IMR-90 (cell line): ENCODE data around the gene ESPL1. TPM values are rescaled to one million over a fixed set of nuclear protein-coding genes. Genes with fewer than 3 reads are reported as not detected.
A peak's percentile ranks its signal among the peaks of the same experiment; 100 is the strongest.

Experiments used
- ATAC-seq: fragments of 200-7000 bp; cut with Tn5 transposase; 2 replicates; pipeline ENCODE4 v1.9.1; 2020; ENCODE audit warnings: low read depth, mild to moderate bottlenecking, moderate library complexity
- BruUV-seq: library from RNA; stranded (reverse); fragments of 400-500 nt; replicated peaks from 2 replicates; lab custom pipeline; 2021; lab: Mats Ljungman, UMichigan
- CTCF ChIA-PET: fragments of 300-600 bp; formaldehyde crosslinking; extraction: SDS; loops from one replicate; lab custom pipeline; 2021; ENCODE audit warnings: antibody characterized with exemption; lab: Yijun Ruan, JAX
- POLR2A ChIA-PET: fragments of 300-600 bp; sonication (Branson Sonifier 250); formaldehyde crosslinking; loops from one replicate; lab custom pipeline; 2022; ENCODE audit warnings: antibody characterized with exemption; ENCODE audit not compliant: unreplicated experiment; lab: Charles Lee
- DNase-seq: peaks from one replicate; pipeline ENCODE4 v3.0.0; 2013
- H2AFZ ChIP-seq: replicated peaks from 2 replicates; pipeline ENCODE3; 2013; ENCODE audit warnings: low read length, mild to moderate bottlenecking; ENCODE audit not compliant: poor library complexity
- H2AK5ac ChIP-seq: 2 replicates; pipeline ENCODE4 v1.6.1; 2013; ENCODE audit warnings: low read depth, low read length, inconsistent platforms
- H2AK9ac ChIP-seq: replicated peaks from 2 replicates; pipeline ENCODE3; 2013; ENCODE audit warnings: mild to moderate bottlenecking, low read depth, low read length, moderate library complexity; ENCODE audit not compliant: poor library complexity
- H2BK120ac ChIP-seq: 2 replicates; pipeline ENCODE4 v1.6.1; 2013; ENCODE audit warnings: low read depth, low read length, inconsistent platforms
- H2BK15ac ChIP-seq: 3 replicates; pipeline ENCODE4 v1.6.1; 2013; ENCODE audit warnings: low read depth, low read length, inconsistent platforms
- H2BK20ac ChIP-seq: 2 replicates; pipeline ENCODE4 v1.6.1; 2013; ENCODE audit warnings: low read depth, mild to moderate bottlenecking, inconsistent platforms, low read length, moderate library complexity
- H2BK5ac ChIP-seq: 2 replicates; pipeline ENCODE4 v1.6.1; 2013; ENCODE audit warnings: mild to moderate bottlenecking, low read depth, low read length, inconsistent platforms; ENCODE audit not compliant: poor library complexity, severe bottlenecking
- H3K14ac ChIP-seq: replicated peaks from 2 replicates; pipeline ENCODE4 v1.6.1; 2013; ENCODE audit warnings: low read depth, low read length, inconsistent platforms
- H3K18ac ChIP-seq: 2 replicates; pipeline ENCODE4 v1.6.1; 2013; ENCODE audit warnings: low read depth, low read length, control low read depth
- H3K23ac ChIP-seq: 2 replicates; pipeline ENCODE4 v1.6.1; 2013; ENCODE audit warnings: low read depth, low read length, inconsistent platforms
- H3K27ac ChIP-seq: 2 replicates; pipeline ENCODE4 v1.5.1; 2013; ENCODE audit warnings: mild to moderate bottlenecking, control low read depth, low read length; ENCODE audit not compliant: insufficient read depth
- H3K27me3 ChIP-seq: 2 replicates; pipeline ENCODE4 v1.6.1; 2013; ENCODE audit warnings: low read length; ENCODE audit not compliant: control insufficient read depth, insufficient read depth
- H3K36me3 ChIP-seq: 2 replicates; pipeline ENCODE4 v1.6.1; 2013; ENCODE audit warnings: low read length, mixed read lengths; ENCODE audit not compliant: control insufficient read depth, insufficient read depth
- H3K4ac ChIP-seq: 2 replicates; pipeline ENCODE4 v1.6.1; 2013; ENCODE audit warnings: low read depth, low read length, inconsistent platforms
- H3K4me1 ChIP-seq: 2 replicates; pipeline ENCODE4 v1.6.1; 2013; ENCODE audit warnings: low read length, mixed read lengths; ENCODE audit not compliant: control insufficient read depth, insufficient read depth
- H3K4me2 ChIP-seq: 2 replicates; pipeline ENCODE4 v1.6.1; 2013; ENCODE audit warnings: low read depth, mild to moderate bottlenecking, control low read depth, low read length, moderate library complexity
- H3K4me3 ChIP-seq: 2 replicates; pipeline ENCODE4 v1.5.1; 2013; ENCODE audit warnings: low read depth, mild to moderate bottlenecking, control low read depth, low read length, moderate library complexity; ENCODE audit not compliant: insufficient read depth
- H3K56ac ChIP-seq: 2 replicates; pipeline ENCODE4 v1.6.1; 2013; ENCODE audit warnings: low read length, inconsistent platforms; ENCODE audit not compliant: insufficient read depth; ENCODE audit errors: extremely low read depth
- H3K79me1 ChIP-seq, 2 experiments: 2 replicates each; pipeline ENCODE4 v1.6.1; 2013; ENCODE audit warnings: low read length in 2 of 2, inconsistent platforms in 1 of 2, low read depth in 1 of 2
- H3K9ac ChIP-seq: 2 replicates; pipeline ENCODE4 v1.6.1; 2013; ENCODE audit warnings: low read depth, low read length, control low read depth
- H3K9me1 ChIP-seq: 2 replicates; pipeline ENCODE4 v1.6.1; 2013; ENCODE audit warnings: low read length, inconsistent platforms; ENCODE audit not compliant: insufficient read depth
- H3K9me3 ChIP-seq: 2 replicates; pipeline ENCODE4 v1.6.1; 2013; ENCODE audit warnings: low read length; ENCODE audit not compliant: control insufficient read depth, insufficient read depth
- H4K20me1 ChIP-seq: 2 replicates; pipeline ENCODE4 v1.6.1; 2013; ENCODE audit warnings: low read length, inconsistent platforms; ENCODE audit not compliant: insufficient read depth
- H4K5ac ChIP-seq: 2 replicates; pipeline ENCODE4 v1.6.1; 2013; ENCODE audit warnings: mild to moderate bottlenecking, low read depth, low read length, control low read depth
- H4K8ac ChIP-seq, 2 experiments: 2 replicates each; pipeline ENCODE4 v1.6.1; 2013; ENCODE audit warnings: low read depth in 2 of 2, low read length in 2 of 2, control low read depth in 1 of 2, inconsistent platforms in 1 of 2
- H4K91ac ChIP-seq: 2 replicates; pipeline ENCODE4 v1.6.1; 2013; ENCODE audit warnings: low read depth, low read length, inconsistent platforms; ENCODE audit not compliant: insufficient read depth
- BHLHE40 ChIP-seq: fragments of 150-350 bp; IDR thresholded peaks from 2 replicates; pipeline ENCODE4 v1.6.1; 2016; ENCODE audit warnings: mild to moderate bottlenecking, low read depth, low read length
- CHD1 ChIP-seq: IDR thresholded peaks from 2 replicates; pipeline ENCODE4 v1.6.1; 2012; ENCODE audit warnings: low read depth, low read length, improper control_type of control experiment
- MAFK ChIP-seq: IDR thresholded peaks from 2 replicates; pipeline ENCODE4 v1.6.1; 2012; ENCODE audit warnings: low read depth, low read length, improper control_type of control experiment
- MAZ ChIP-seq: IDR thresholded peaks from 2 replicates; pipeline ENCODE4 v1.6.1; 2012; ENCODE audit warnings: low read depth, mild to moderate bottlenecking, low read length, improper control_type of control experiment, moderate library complexity, borderline replicate concordance
- MXI1 ChIP-seq: IDR thresholded peaks from 2 replicates; pipeline ENCODE4 v1.6.1; 2012; ENCODE audit warnings: low read depth, mild to moderate bottlenecking, low read length, moderate library complexity, borderline replicate concordance
- NFE2L2 ChIP-seq: fragments of 150-350 bp; IDR thresholded peaks from 2 replicates; pipeline ENCODE4 v1.6.1; 2016; ENCODE audit warnings: low read depth, mild to moderate bottlenecking, low read length
- POLR2A ChIP-seq: IDR thresholded peaks from 2 replicates; pipeline ENCODE4 v1.6.1; 2012; ENCODE audit warnings: mild to moderate bottlenecking, low read depth, low read length
- RAD21 ChIP-seq: IDR thresholded peaks from 2 replicates; pipeline ENCODE4 v1.6.1; 2012; ENCODE audit warnings: low read length, improper control_type of control experiment
- RCOR1 ChIP-seq: IDR thresholded peaks from 2 replicates; pipeline ENCODE4 v1.6.1; 2012; ENCODE audit warnings: mild to moderate bottlenecking, low read length, improper control_type of control experiment; ENCODE audit not compliant: insufficient replicate concordance
- RFX5 ChIP-seq: IDR thresholded peaks from 2 replicates; pipeline ENCODE4 v1.8.0; 2012; ENCODE audit warnings: low read depth, mild to moderate bottlenecking, low read length, moderate library complexity
- USF2 ChIP-seq: fragments of 150-350 bp; IDR thresholded peaks from 2 replicates; pipeline ENCODE4 v1.6.1; 2017; ENCODE audit warnings: mild to moderate bottlenecking, antibody characterized with exemption, low read length, low read depth
- WGBS, 2 experiments: methylation state at CpG; one replicate each; pipeline versions ENCODE4 v1.1.5 to v1.1.7; 2013; ENCODE audit warnings: missing lambda C conversion rate in 2 of 2; ENCODE audit not compliant: insufficient read length in 1 of 2; ENCODE audit errors: extremely low coverage in 2 of 2; 5-methylcytosine and 5-hydroxymethylcytosine counted together
- dilution Hi-C: fragments of 300-500 bp; cut with HindIII; formaldehyde crosslinking; loops from one replicate; pipeline ENCODE4 v1.14.3; 2018; ENCODE audit warnings: low sequenced_read_pairs; ENCODE audit not compliant: unreplicated experiment
- in situ Hi-C: fragments of 300-500 bp; cut with MboI; formaldehyde crosslinking; loops from 3 replicates; pipeline ENCODE4 v1.14.3; 2019; ENCODE audit warnings: low sequenced_read_pairs, inconsistent platforms, mixed read lengths
- intact Hi-C: fragments of 100-400 bp; cut with micrococcal nuclease; formaldehyde crosslinking; loops from 2 replicates; pipeline ENCODE4 v1.10.0; 2022
- polyA plus RNA-seq, 3 experiments: library from polyadenylated mRNA; depleted of rRNA; stranded (reverse); fragments of >200 nt; gene quantifications; 2 replicates each; pipeline ENCODE4 v1.2.3, GENCODE V29; 2012; ENCODE audit warnings: low replicate concordance in 1 of 3
- total RNA-seq: library from RNA; depleted of rRNA; stranded (reverse); fragments of >200 nt; gene quantifications from 2 replicates; pipeline ENCODE4 v1.2.3, GENCODE V29; 2012
- TF ChIP-seq, protein P1 (sequence below): fragments of 150-350 bp; IDR thresholded peaks from 2 replicates; pipeline ENCODE4 v1.6.1; 2016; ENCODE audit warnings: low read depth, mild to moderate bottlenecking, low read length, moderate library complexity, borderline replicate concordance

The ESPL1 gene
- total and polyA plus RNA-seq, 2 of the 4 experiments (the other 2 are of a cell fraction): 6.5 to 9.2 TPM

DNA sequence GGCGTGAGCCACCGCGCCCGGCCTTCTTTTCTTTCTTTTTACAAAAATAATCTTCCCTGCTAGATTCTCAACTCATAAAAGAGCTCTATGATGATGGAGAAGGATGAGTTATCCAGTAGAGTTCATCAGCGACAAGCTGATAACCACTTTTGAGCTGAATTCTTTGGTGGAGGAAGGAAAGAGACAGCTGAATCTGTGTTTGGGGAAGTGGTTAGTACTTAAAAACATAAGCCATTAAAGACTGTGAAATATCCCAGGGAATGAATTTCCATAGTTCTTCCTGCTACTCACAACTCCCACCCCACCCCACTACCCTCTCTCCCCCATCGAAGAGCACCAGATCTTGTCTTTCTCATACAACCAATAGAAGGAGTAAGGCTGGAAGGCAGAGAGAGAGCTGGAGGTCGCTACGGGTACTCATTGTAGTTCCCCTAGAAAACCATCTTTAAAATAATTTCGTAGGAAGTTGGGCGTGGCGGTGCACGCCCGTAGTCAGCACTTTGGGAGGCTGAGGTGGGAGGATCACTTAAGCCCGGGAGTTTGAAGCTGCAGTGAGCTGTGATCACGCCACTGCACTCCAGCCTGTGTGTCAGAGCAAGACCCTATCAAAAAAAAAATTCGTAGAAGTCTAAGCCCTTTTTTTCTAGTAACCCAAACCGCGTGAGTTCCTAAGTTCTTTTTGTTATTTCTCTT, 647 bp upstream of the ESPL1 start (continued):
- TF ChIP-seq RCOR1: no peak
- TF ChIP-seq RAD21: no peak

GRCh38 chr12:53268630-53269562, 797 bp downstream of the ESPL1 start:
- Histone ChIP-seq H3K9ac (peak overlapping the region; percentile 64), H3K14ac (peak overlapping the region; percentile 81), H3K56ac (peak overlapping the region; percentile 69), H3K9me3 (no peaks in the 10 kb centered on the region), H3K36me3 (0 out of 2 replicates have a peak, but pooled peaks cover 2% of the 10 kb centered on the region), H4K20me1 (no peaks in the 10 kb centered on the region; the same call in 1 of the 2 replicates), H2AFZ (peak overlapping the region; percentile 99), H4K5ac (no peak overlapping the region), H2BK5ac (peak overlapping the region; percentile 73), H3K4ac (peak overlapping the region; percentile 87), H3K4me3 (peak overlapping the region; percentile 90), H3K4me1 (peaks cover 7% of the 10 kb centered on the region; the same call in 1 of the 2 replicates), H3K27me3 (no peaks in the 10 kb centered on the region), H3K4me2 (peak overlapping the region; percentile 92), H4K8ac (peak overlapping the region; percentile 60 to 83; a peak in 3 of 4 replicates), H3K18ac (peak overlapping the region; percentile 2; the same call in 1 of the 2 replicates), H2BK20ac (no peak overlapping the region), H2AK9ac (peak overlapping the region; percentile 94), H3K23ac (peak overlapping the region; percentile 96), H2BK15ac (no peak overlapping the region), H3K9me1 (peaks cover 14% of the 10 kb centered on the region), H2BK120ac (peak overlapping the region; percentile 4; the same call in 1 of the 2 replicates), H3K27ac (peak overlapping the region; percentile 58; the same call in 1 of the 2 replicates), H2AK5ac (peak overlapping the region; percentile 10; the same call in 1 of the 2 replicates), H3K79me1 (peaks cover 31 to 45% of the 10 kb centered on the region in 2 experiments), H4K91ac (peak overlapping the region; percentile 79)
- intact Hi-C loops (loop anchor here (1.0 kb wide), 1 partner anchor 56 kb away; no protein-coding TSS in a partner anchor), in situ Hi-C loops (no loop called here), dilution Hi-C loops (no loop called here)
- CTCF ChIA-PET: interaction anchor here (0.7 to 1.6 kb wide), 5 partner anchors 9 to 52 kb away, joined by 3 to 6 read pairs (median 3); partner anchors contain the start of gene AAAS
- POLR2A ChIA-PET: no interaction called here
- ATAC-seq: peak; percentile 28
- no peak for DNase-seq
- BruUV-seq: no TSS peak
- WGBS, 2 experiments: 64% methylated on average over 10 of the region's 20 CpGs; no CpG with 5 or more reads in 1 of the 2 experiments
- no peak for TF ChIP-seq RAD21
- TF ChIP-seq USF2: no peak
- TF ChIP-seq MAFK: no peak
- no peak for TF ChIP-seq POLR2A
- TF ChIP-seq MAZ: no peak
- TF ChIP-seq, protein P1, sequence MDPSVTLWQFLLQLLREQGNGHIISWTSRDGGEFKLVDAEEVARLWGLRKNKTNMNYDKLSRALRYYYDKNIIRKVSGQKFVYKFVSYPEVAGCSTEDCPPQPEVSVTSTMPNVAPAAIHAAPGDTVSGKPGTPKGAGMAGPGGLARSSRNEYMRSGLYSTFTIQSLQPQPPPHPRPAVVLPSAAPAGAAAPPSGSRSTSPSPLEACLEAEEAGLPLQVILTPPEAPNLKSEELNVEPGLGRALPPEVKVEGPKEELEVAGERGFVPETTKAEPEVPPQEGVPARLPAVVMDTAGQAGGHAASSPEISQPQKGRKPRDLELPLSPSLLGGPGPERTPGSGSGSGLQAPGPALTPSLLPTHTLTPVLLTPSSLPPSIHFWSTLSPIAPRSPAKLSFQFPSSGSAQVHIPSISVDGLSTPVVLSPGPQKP: no peak
- no peak for TF ChIP-seq BHLHE40
- no peak for TF ChIP-seq RFX5
- no peak for TF ChIP-seq MXI1
- TF ChIP-seq CHD1: no peak
- TF ChIP-seq NFE2L2: no peak
